WI38 (cell line): ENCODE data around the gene RUNX1.

Experiments
- H3K4me3 ChIP-seq: 2 replicates; pipeline ENCODE4 v1.5.1; 2011; ENCODE audit warnings: low read depth, mild to moderate bottlenecking, control low read depth, low read length
- CTCF ChIP-seq: IDR thresholded peaks from 2 replicates; pipeline ENCODE4 v1.5.1; 2012; ENCODE audit warnings: low read depth, mild to moderate bottlenecking, control low read depth, low read length

The RUNX1 gene

GRCh38 chr21:35051287-35051818 is 2.3 kb upstream of the RUNX1 start:
- no peak overlapping the region for H3K4me3 ChIP-seq
- peak; percentile 61 for TF ChIP-seq CTCF

- no peak for TF ChIP-seq CTCF
- no peak overlapping the region for H3K4me3 ChIP-seq
These were observed 1.5 kb upstream of the RUNX1 start for GRCh38 chr21:35050348-35051286.

DNA sequence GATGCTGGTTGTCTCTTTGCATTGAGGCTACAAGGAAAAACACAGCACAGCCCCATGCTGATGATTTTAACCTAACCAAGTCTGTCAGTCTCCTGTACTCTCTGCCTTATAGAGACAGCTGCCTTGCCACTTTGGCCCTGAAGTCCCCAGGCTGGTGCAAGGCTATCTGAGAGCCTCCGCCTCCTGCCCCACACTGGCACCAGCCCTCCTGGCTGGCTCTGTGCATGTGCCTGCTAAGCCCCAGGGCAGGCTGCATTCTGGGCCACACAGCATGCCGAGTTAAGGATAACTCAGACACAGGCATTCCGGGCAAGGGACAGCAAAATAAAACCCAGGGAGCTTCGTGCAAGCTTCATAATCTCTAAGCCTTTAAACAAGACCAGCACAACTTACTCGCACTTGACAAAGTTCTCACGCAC is 910 bp downstream of the RUNX1 start:
- TF ChIP-seq CTCF = no peak
- peak overlapping the region; percentile 41 for H3K4me3 ChIP-seq

DNA sequence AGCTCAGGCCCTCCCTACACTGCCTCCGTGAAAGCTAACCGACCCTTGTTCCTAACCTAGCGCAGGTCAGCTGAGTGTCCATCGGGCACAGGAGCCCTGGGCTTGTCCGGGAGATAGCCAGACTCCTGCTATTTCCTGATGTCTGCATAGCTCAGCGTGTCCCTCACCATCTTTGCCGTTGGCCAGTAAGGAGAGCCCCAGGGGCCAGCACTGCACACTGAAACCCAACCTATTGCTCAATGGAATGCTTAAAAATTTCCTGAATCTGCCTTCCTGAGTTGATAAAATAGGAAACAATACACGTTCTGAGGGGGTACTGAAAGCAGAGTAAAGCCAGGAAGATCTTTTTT is 2.2 kb downstream of the RUNX1 start:
- H3K4me3 ChIP-seq = peak overlapping the region; percentile 41
- no peak for TF ChIP-seq CTCF

DNA sequence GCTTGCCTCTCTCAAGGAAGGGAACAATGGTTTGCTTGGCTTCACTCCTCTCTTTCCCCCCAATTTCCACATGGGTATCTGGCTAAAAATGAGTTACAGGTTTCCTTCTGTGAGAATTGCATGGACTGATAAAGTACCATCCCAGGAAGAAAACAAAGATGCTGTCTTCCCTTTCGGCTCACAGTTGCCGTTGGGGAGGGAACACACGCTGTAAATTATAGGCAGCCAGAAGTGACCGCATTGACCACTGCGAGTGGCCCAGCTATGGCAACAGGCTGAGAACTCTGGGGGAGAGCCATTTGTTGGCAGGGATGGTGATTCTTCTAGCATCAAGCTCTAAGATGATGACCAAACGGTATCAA is 2.9 kb downstream of the RUNX1 start:
- no peak overlapping the region for H3K4me3 ChIP-seq

GRCh38 chr21:35045542-35046262 is 3.4 kb downstream of the RUNX1 start:
- no peak overlapping the region for H3K4me3 ChIP-seq

More for the DNA sequence above, 2.9 kb downstream of the RUNX1 start:
- TF ChIP-seq CTCF = no peak

More at GRCh38 chr21:35045542-35046262, 3.4 kb downstream of the RUNX1 start:
- TF ChIP-seq CTCF = no peak
